Natural killer cell (primary cell): ENCODE measurements around the gene IL22RA1. TPM values are rescaled to one million over a fixed set of nuclear protein-coding genes. Genes with fewer than 3 reads are reported as not detected.

Source experiments
- ATAC-seq, 3 donors: fragments of 150-1000 bp in 2 of 3; fragments of 200-7000 bp in 1 of 3; cut with Tn5 transposase; 1 replicate in 1 of 3; 2 replicates in 2 of 3; pipeline ENCODE4 v1.10.0; 2021; ENCODE audit warnings: mild to moderate bottlenecking in 2 of 3, moderate library complexity in 2 of 3
- DNase-seq, 2 donors: peaks; one replicate each; pipeline versions ENCODE4 v3.0.0 to v3.0.0-alpha.2; 2013 to 2021; ENCODE audit warnings: mixed read lengths in 1 of 2
- H3K27ac ChIP-seq: one replicate; pipeline ENCODE4 v1.5.1; 2013; ENCODE audit warnings: mild to moderate bottlenecking, low read length
- H3K27me3 ChIP-seq: one replicate; pipeline ENCODE4 v1.6.1; 2013; ENCODE audit warnings: low read length; ENCODE audit not compliant: control insufficient read depth, insufficient read depth
- H3K36me3 ChIP-seq: one replicate; pipeline ENCODE4 v1.6.1; 2013; ENCODE audit warnings: low read length; ENCODE audit not compliant: control insufficient read depth, insufficient read depth
- H3K4me1 ChIP-seq: one replicate; pipeline ENCODE4 v1.6.1; 2013; ENCODE audit warnings: low read length; ENCODE audit not compliant: control insufficient read depth, insufficient read depth
- H3K4me3 ChIP-seq: one replicate; pipeline ENCODE4 v1.5.1; 2013; ENCODE audit warnings: low read length
- H3K9me3 ChIP-seq: one replicate; pipeline ENCODE4 v1.6.1; 2013; ENCODE audit warnings: low read length; ENCODE audit not compliant: control insufficient read depth, insufficient read depth
- H3K27ac Mint-ChIP-seq, 2 donors: one replicate each; pipeline ENCODE4 v1.8.0; 2022; ENCODE audit warnings: mild to moderate bottlenecking in 2 of 2, mixed read lengths in 2 of 2, moderate library complexity in 1 of 2
- H3K27me3 Mint-ChIP-seq, 2 donors: one replicate each; pipeline ENCODE4 v1.8.0; 2022; ENCODE audit warnings: low read depth in 2 of 2, mixed read lengths in 2 of 2
- H3K36me3 Mint-ChIP-seq: one replicate; pipeline ENCODE4 v1.8.0; 2022; ENCODE audit warnings: mixed read lengths
- H3K4me1 Mint-ChIP-seq, 2 donors: one replicate each; pipeline ENCODE4 v1.8.0; 2022; ENCODE audit warnings: mixed read lengths in 2 of 2
- H3K4me3 Mint-ChIP-seq: one replicate; pipeline ENCODE4 v1.8.0; 2022; ENCODE audit warnings: mild to moderate bottlenecking, moderate library complexity, mixed read lengths
- H3K9me3 Mint-ChIP-seq, 2 donors: one replicate each; pipeline ENCODE4 v1.8.0; 2022; ENCODE audit warnings: mixed read lengths in 2 of 2
- WGBS: methylation state at CpG from one replicate; pipeline ENCODE4 v1.1.7; 2013; ENCODE audit warnings: missing lambda C conversion rate; ENCODE audit not compliant: insufficient coverage; 5-methylcytosine and 5-hydroxymethylcytosine counted together
- intact Hi-C: fragments of 100-400 bp; cut with micrococcal nuclease; formaldehyde crosslinking; loops from one replicate; pipeline ENCODE4 v1.14.2; 2022
- total RNA-seq, 4 donors: library from RNA; stranded (reverse); fragments of 120-200 nt in 1 of 4; gene quantifications; one replicate each; pipeline versions ENCODE4 v1.2.3 to v1.2.4, GENCODE V29; 2013 to 2022
- TF ChIP-seq, protein P1 (sequence below): fragments of 200-600 bp; IDR thresholded peaks from one replicate; pipeline ENCODE4 v1.8.0; 2022; ENCODE audit warnings: antibody characterized with exemption

IL22RA1 gene
- total RNA-seq, 3 donors from 2014 or later (not counting 1 experiment from before 2014, with no cell fraction given): not detected

- ATAC-seq (no peak), DNase-seq (no peak)
- Histone ChIP-seq H3K4me3 (peak overlapping the region; percentile 44), H3K27ac (peak overlapping the region; percentile 52), H3K27me3 (peaks cover 2% of the 10 kb centered on the region), H3K9me3 (no peaks in the 10 kb centered on the region), H3K4me1 (peaks cover 37% of the 10 kb centered on the region), H3K36me3 (no peaks in the 10 kb centered on the region)
- WGBS: 77% methylated on average over 9 of the region's 13 CpGs
- TF ChIP-seq, protein P1, sequence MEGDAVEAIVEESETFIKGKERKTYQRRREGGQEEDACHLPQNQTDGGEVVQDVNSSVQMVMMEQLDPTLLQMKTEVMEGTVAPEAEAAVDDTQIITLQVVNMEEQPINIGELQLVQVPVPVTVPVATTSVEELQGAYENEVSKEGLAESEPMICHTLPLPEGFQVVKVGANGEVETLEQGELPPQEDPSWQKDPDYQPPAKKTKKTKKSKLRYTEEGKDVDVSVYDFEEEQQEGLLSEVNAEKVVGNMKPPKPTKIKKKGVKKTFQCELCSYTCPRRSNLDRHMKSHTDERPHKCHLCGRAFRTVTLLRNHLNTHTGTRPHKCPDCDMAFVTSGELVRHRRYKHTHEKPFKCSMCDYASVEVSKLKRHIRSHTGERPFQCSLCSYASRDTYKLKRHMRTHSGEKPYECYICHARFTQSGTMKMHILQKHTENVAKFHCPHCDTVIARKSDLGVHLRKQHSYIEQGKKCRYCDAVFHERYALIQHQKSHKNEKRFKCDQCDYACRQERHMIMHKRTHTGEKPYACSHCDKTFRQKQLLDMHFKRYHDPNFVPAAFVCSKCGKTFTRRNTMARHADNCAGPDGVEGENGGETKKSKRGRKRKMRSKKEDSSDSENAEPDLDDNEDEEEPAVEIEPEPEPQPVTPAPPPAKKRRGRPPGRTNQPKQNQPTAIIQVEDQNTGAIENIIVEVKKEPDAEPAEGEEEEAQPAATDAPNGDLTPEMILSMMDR: no peak
- Mint-ChIP-seq H3K36me3 (no peaks in the 10 kb centered on the region), H3K27me3 (peaks cover 35 to 39% of the 10 kb centered on the region in 2 donors), H3K4me1 (peaks cover 6 to 9% of the 10 kb centered on the region in 2 donors), H3K9me3 (no peaks in the 10 kb centered on the region), H3K4me3 (peak overlapping the region; percentile 71), H3K27ac (no peak overlapping the region)
- intact Hi-C loops: no loop called here
Measured at GRCh38 chr1:24186031-24186710, 43.2 kb upstream of the IL22RA1 start.

DNA sequence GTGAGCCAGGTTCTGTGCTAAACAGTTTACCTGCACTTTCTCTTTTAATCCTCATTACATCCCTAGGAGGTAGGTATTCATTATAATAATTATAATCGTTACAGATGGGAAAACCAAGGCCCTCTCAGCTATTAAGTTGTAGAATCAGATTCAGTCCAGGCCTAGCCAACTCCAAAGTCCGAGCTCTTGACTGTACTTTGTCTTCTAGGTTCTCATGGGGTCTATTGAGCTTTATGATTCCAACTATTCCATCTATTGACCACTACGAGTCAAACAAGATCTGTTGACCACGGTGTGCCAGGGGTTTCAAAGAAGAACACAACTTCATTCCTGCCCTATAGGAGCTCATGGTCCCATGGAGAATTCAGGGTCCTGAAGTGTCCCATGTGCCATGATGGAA is 42.1 kb upstream of the IL22RA1 start:
- ATAC-seq: no peak
- TF ChIP-seq, protein P1: no peak
- peaks cover 2% of the 10 kb centered on the region for H3K27me3 ChIP-seq
- Mint-ChIP-seq H3K4me3 (no peak overlapping the region), H3K9me3 (no peaks in the 10 kb centered on the region), H3K4me1 (peaks cover 2 to 7% of the 10 kb centered on the region in 2 donors), H3K27me3 (peaks cover 32 to 35% of the 10 kb centered on the region in 2 donors), H3K36me3 (no peaks in the 10 kb centered on the region), H3K27ac (no peak overlapping the region)
- intact Hi-C loops: no loop called here
- WGBS: 100% methylated on average over 3 of the region's 4 CpGs
- no peaks in the 10 kb centered on the region for H3K9me3 ChIP-seq
- no peak for DNase-seq
- H3K4me3 ChIP-seq: no peak overlapping the region
- peaks cover 26% of the 10 kb centered on the region for H3K4me1 ChIP-seq
- H3K36me3 ChIP-seq: no peaks in the 10 kb centered on the region
- H3K27ac ChIP-seq: no peak overlapping the region

DNA sequence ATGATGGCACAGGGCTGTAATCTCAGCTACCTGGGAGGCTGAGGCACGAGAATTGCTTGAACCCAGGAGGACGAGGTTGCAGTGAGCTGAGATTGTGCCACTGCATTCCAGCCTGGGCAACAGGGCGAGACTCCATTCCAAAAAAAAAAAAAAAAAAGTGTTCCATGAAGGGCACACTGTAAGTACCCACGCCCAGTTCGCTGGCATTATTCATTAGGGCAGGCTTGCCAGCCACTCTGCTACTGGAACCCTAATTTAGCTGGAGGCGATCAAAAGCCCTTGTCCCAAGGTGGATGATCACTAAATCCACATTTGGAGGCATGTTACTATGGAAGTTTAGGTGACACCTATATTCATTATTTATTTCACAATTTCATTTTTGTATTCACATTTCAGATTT is 39.1 kb upstream of the IL22RA1 start:
- H3K4me1 Mint-ChIP-seq: no peaks in the 10 kb centered on the region
- WGBS: 81% methylated on average over 6 of the region's 6 CpGs

More for the DNA sequence above, 39.1 kb upstream of the IL22RA1 start:
- Mint-ChIP-seq H3K4me3 (no peak overlapping the region), H3K27ac (no peak overlapping the region), H3K36me3 (no peaks in the 10 kb centered on the region), H3K27me3 (peaks cover 14 to 19% of the 10 kb centered on the region in 2 donors), H3K9me3 (no peaks in the 10 kb centered on the region)
- Histone ChIP-seq H3K36me3 (no peaks in the 10 kb centered on the region), H3K9me3 (no peaks in the 10 kb centered on the region), H3K27ac (no peak overlapping the region), H3K27me3 (no peaks in the 10 kb centered on the region), H3K4me1 (peaks cover 8% of the 10 kb centered on the region), H3K4me3 (no peak overlapping the region)
- intact Hi-C loops: no loop called here
- DNase-seq (no peak), ATAC-seq (no peak)
- TF ChIP-seq, protein P1: no peak
